ENCODE data around the gene ADRA2A. TPM values are rescaled to one million over a fixed set of nuclear protein-coding genes. Genes with fewer than 3 reads are reported as not detected.

The ADRA2A gene
- total and polyA plus RNA-seq, 5 experiments from 2014 or later, result not detected

Other genes with a start within 250 kb of the ADRA2A start
- 100 to 1,000 TPM; 361 to 367 TPM for gene PDCD4, start 205.1 kb upstream of the ADRA2A start, total RNA-seq
- 100 to 1,000 TPM; 318 to 385 (median 341) TPM for gene PDCD4, start 205.1 kb upstream of the ADRA2A start, polyA plus RNA-seq
- 10 to 100 TPM; 46.5 to 60.3 TPM for gene BBIP1, start 157.8 kb upstream of the ADRA2A start, total RNA-seq
- 10 to 100 TPM; 25.1 to 29.7 (median 29.0) TPM for gene BBIP1, start 157.8 kb upstream of the ADRA2A start, polyA plus RNA-seq
- 10 to 100 TPM; 66.1 to 72.6 TPM for gene SHOC2, start 157.4 kb upstream of the ADRA2A start, total RNA-seq
- gene SHOC2, start 157.4 kb upstream of the ADRA2A start, polyA plus RNA-seq, result 10 to 100 TPM; 43.2 to 58.3 (median 57.7) TPM